Measurements from ENCODE around the gene HEBP1.

The HEBP1 gene

DNA sequence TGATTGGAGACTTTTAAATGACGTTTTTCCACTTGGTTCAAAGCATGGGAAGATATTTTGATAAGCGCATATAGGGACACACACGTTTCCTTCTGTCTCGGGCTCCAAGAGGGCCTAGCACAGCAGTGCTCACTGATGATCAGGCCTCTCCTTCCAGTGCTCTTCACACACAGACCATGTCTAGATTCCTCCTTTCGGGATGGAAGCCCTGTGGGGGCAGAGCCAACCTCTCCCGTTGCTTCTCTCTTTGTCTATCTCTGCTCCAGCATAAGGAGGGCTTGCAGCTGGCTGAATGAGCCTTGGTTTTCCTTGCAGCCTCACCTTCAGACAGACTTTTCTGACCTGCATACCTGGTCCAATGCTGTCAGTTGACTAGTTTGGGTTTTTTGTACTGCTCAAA is 70.4 kb downstream of the HEBP1 start:
- H3K4me2 ChIP-seq: no peak overlapping the region
- no peak overlapping the region for H2AFZ ChIP-seq (ENCODE audit: low read depth)
- no peak overlapping the region for H3K4me3 ChIP-seq (IDR thresholded peaks at IDR 0.05; ENCODE audit: insufficient read depth, low read depth, low read length)
- H3K27ac ChIP-seq: no peak overlapping the region
- H3K9ac ChIP-seq: no peak overlapping the region
- no peaks in the 10 kb centered on the region for H3K4me1 ChIP-seq (ENCODE audit: low read depth, poor library complexity, severe bottlenecking)
- no peaks in the 10 kb centered on the region for H4K20me1 ChIP-seq (ENCODE audit: insufficient read depth)
- TF ChIP-seq, protein P1, sequence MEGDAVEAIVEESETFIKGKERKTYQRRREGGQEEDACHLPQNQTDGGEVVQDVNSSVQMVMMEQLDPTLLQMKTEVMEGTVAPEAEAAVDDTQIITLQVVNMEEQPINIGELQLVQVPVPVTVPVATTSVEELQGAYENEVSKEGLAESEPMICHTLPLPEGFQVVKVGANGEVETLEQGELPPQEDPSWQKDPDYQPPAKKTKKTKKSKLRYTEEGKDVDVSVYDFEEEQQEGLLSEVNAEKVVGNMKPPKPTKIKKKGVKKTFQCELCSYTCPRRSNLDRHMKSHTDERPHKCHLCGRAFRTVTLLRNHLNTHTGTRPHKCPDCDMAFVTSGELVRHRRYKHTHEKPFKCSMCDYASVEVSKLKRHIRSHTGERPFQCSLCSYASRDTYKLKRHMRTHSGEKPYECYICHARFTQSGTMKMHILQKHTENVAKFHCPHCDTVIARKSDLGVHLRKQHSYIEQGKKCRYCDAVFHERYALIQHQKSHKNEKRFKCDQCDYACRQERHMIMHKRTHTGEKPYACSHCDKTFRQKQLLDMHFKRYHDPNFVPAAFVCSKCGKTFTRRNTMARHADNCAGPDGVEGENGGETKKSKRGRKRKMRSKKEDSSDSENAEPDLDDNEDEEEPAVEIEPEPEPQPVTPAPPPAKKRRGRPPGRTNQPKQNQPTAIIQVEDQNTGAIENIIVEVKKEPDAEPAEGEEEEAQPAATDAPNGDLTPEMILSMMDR (conservative IDR thresholded peaks at IDR 0.05; ENCODE audit: low read depth, low read length): no peak
- no peaks in the 10 kb centered on the region for H3K79me2 ChIP-seq (ENCODE audit: insufficient read depth, low read depth)
- H3K27me3 ChIP-seq (ENCODE audit: insufficient read depth, low read depth): no peaks in the 10 kb centered on the region
- no peaks in the 10 kb centered on the region for H3K36me3 ChIP-seq (ENCODE audit: insufficient read depth)

DNA sequence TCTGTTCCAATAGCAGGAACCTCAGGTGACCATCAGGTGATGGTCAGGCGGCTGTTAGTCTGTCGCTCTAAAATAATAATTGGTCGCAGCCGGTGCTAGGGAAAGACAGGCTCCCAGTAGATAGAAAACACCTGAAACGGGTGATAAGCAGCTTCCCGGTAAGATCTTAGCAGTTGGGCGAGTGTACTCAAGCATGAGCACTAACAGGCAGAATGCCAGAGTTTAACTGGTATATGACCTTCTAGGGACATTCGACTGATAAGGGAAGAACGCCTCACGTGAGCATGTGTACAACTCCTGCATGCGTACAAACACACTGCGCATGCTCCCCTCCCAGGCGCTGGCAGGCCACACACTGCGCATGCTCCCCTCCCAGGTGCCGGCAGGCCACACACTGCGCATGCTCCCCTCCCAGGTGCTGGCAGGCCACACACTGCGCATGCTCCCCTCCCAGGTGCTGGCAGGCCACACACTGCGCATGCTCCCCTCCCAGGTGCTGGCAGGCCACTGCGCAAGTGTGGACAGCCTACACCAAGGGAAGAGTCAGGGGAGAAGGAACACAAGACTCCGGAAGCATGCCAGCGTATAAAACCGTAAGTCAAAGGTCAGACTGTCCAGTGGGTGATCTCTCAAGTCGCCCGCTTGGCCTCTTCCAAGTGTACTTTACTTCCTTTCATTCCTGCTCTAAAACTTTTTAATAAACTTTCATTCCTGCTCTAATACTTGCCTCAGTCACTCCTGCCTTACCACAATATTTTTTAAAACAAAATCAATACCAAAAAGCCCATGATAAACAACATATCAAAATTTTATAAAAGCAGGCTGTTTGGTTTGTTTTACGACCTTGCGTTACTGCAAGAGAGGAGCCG is 72.6 kb downstream of the HEBP1 start:
- Histone ChIP-seq H3K27ac (no peak overlapping the region), H3K4me2 (no peak overlapping the region), H3K4me1 (ENCODE audit: low read depth, poor library complexity, severe bottlenecking) (no peaks in the 10 kb centered on the region), H3K4me3 (IDR thresholded peaks at IDR 0.05; ENCODE audit: insufficient read depth, low read depth, low read length) (no peak overlapping the region), H3K27me3 (ENCODE audit: insufficient read depth, low read depth) (no peaks in the 10 kb centered on the region), H3K79me2 (ENCODE audit: insufficient read depth, low read depth) (no peaks in the 10 kb centered on the region), H2AFZ (ENCODE audit: low read depth) (no peak overlapping the region), H3K36me3 (ENCODE audit: insufficient read depth) (no peaks in the 10 kb centered on the region), H3K9ac (no peak overlapping the region), H4K20me1 (ENCODE audit: insufficient read depth) (no peaks in the 10 kb centered on the region)
- TF ChIP-seq, protein P1 (conservative IDR thresholded peaks at IDR 0.05; ENCODE audit: low read depth, low read length): no peak

DNA sequence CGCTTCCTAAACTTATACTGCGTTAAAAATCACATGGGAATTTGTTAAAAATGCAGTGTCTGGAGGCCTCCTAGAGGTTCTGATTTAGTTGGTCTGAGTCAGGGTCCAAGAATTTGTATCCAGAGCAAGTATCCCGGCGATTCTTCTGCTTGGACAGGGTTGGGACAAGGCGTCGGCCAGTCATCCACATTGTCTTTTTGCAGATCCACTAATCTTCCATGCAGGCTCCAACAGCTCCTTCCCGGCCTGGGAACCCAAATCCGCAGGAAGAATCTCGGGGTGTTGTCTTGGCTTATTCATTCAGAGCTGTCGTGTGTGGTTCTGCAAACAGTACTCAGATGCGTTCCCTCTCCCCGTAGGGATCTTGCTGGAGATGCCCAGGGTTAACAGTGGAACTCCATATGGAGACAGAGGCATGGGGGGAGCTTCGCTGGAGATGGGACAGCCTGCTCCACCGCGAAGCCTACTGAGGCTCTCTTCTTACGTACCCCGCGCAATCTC is 73.4 kb downstream of the HEBP1 start:
- Histone ChIP-seq H3K4me3 (IDR thresholded peaks at IDR 0.05; ENCODE audit: insufficient read depth, low read depth, low read length) (no peak overlapping the region), H3K27ac (no peak overlapping the region), H3K9ac (no peak overlapping the region), H3K36me3 (ENCODE audit: insufficient read depth) (no peaks in the 10 kb centered on the region), H3K4me2 (no peak overlapping the region), H2AFZ (ENCODE audit: low read depth) (no peak overlapping the region), H3K27me3 (ENCODE audit: insufficient read depth, low read depth) (no peaks in the 10 kb centered on the region), H4K20me1 (ENCODE audit: insufficient read depth) (no peaks in the 10 kb centered on the region), H3K4me1 (ENCODE audit: low read depth, poor library complexity, severe bottlenecking) (no peaks in the 10 kb centered on the region), H3K79me2 (ENCODE audit: insufficient read depth, low read depth) (no peaks in the 10 kb centered on the region)
- TF ChIP-seq, protein P1 (conservative IDR thresholded peaks at IDR 0.05; ENCODE audit: low read depth, low read length): no peak

DNA sequence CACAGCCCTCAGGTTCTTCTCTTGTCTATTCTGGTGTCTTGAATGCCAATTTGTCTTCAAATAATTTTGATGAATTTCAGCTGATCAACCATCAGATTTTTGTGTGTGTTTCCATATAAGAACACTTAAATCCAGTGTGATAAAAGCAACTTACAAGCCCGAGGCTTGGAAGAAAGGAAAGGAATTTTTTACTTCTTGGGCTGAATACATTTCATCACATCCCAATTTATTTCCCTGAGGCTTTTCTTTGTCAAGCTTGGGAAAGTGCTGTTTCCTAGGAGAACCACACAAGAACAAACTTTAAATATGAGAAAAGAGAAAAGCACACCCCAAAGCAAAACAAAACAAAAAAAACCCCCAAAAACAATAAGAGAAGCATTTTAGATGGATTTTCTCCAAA is 74.7 kb downstream of the HEBP1 start:
- no peaks in the 10 kb centered on the region for H4K20me1 ChIP-seq (ENCODE audit: insufficient read depth)
- no peak overlapping the region for H3K4me2 ChIP-seq
- no peak overlapping the region for H3K9ac ChIP-seq
- H3K27ac ChIP-seq: no peak overlapping the region
- no peak overlapping the region for H3K4me3 ChIP-seq (IDR thresholded peaks at IDR 0.05; ENCODE audit: insufficient read depth, low read depth, low read length)
- no peaks in the 10 kb centered on the region for H3K27me3 ChIP-seq (ENCODE audit: insufficient read depth, low read depth)
- TF ChIP-seq, protein P1 (conservative IDR thresholded peaks at IDR 0.05; ENCODE audit: low read depth, low read length): no peak
- no peaks in the 10 kb centered on the region for H3K79me2 ChIP-seq (ENCODE audit: insufficient read depth, low read depth)
- no peaks in the 10 kb centered on the region for H3K4me1 ChIP-seq (ENCODE audit: low read depth, poor library complexity, severe bottlenecking)
- H2AFZ ChIP-seq (ENCODE audit: low read depth): no peak overlapping the region
- H3K36me3 ChIP-seq (ENCODE audit: insufficient read depth): no peaks in the 10 kb centered on the region
